CD14-positive monocyte (primary cell): Measurements from ENCODE around the gene SH2D2A. TPM values are rescaled to one million over a fixed set of nuclear protein-coding genes. Genes with fewer than 3 reads are reported as not detected.
A peak's percentile ranks its signal among the peaks of the same experiment; 100 is the strongest.

Experiments
- DNase-seq, 3 donors: peaks; one replicate each; pipeline ENCODE4 v3.0.0-alpha.2; 2011 to 2022
- H2AFZ ChIP-seq: 2 replicates; pipeline ENCODE4 v1.6.0; 2012; ENCODE audit warnings: mild to moderate bottlenecking, low read depth, low read length, inconsistent platforms; ENCODE audit not compliant: insufficient read depth, poor library complexity, severe bottlenecking
- H3K27ac ChIP-seq, 2 donors: 1 replicate in 1 of 2; 2 replicates in 1 of 2; pipeline ENCODE4 v1.5.1; 2012 to 2013; ENCODE audit warnings: low read length in 2 of 2, control low read depth in 1 of 2, inconsistent platforms in 1 of 2, low read depth in 1 of 2, mild to moderate bottlenecking in 1 of 2
- H3K27me3 ChIP-seq, 2 donors: one replicate each; pipeline versions ENCODE4 v1.6.0 to v1.6.1; 2011 to 2013; ENCODE audit warnings: low read length in 2 of 2; ENCODE audit not compliant: control insufficient read depth in 2 of 2, insufficient read depth in 2 of 2
- H3K36me3 ChIP-seq, 2 donors: replicated peaks in 1 of 2; 1 replicate in 1 of 2; 2 replicates in 1 of 2; pipeline versions ENCODE4 v1.5.1 to v1.6.1; 2012 to 2013; ENCODE audit warnings: low read length in 2 of 2, control low read depth in 1 of 2, inconsistent platforms in 1 of 2, mild to moderate bottlenecking in 1 of 2; ENCODE audit not compliant: insufficient read depth in 2 of 2, control insufficient read depth in 1 of 2
- H3K4me1 ChIP-seq, 2 donors: 1 replicate in 1 of 2; 2 replicates in 1 of 2; pipeline versions ENCODE4 v1.5.1 to v1.6.1; 2012 to 2013; ENCODE audit warnings: low read length in 2 of 2, control low read depth in 1 of 2, inconsistent platforms in 1 of 2, mild to moderate bottlenecking in 1 of 2, moderate library complexity in 1 of 2; ENCODE audit not compliant: insufficient read depth in 2 of 2, control insufficient read depth in 1 of 2
- H3K4me2 ChIP-seq: replicated peaks from 2 replicates; pipeline ENCODE3; 2012; ENCODE audit warnings: low read length, moderate library complexity, mild to moderate bottlenecking; ENCODE audit not compliant: poor library complexity, severe bottlenecking; ENCODE audit errors: extremely low read depth
- H3K4me3 ChIP-seq, 3 experiments: fragments of 200-600 bp in 1 of 3; sonication (generic) in 1 of 3; replicated peaks in 1 of 3; 1 replicate in 2 of 3; 2 replicates in 1 of 3; pipeline ENCODE4 v1.5.1; 2011 to 2013; ENCODE audit warnings: low read length in 3 of 3, mild to moderate bottlenecking in 3 of 3, control low read depth in 2 of 3, low read depth in 2 of 3, inconsistent platforms in 1 of 3, moderate library complexity in 1 of 3
- H3K79me2 ChIP-seq: 2 replicates; pipeline ENCODE4 v1.6.0; 2012; ENCODE audit warnings: mild to moderate bottlenecking, control low read depth, inconsistent platforms, low read length, moderate library complexity; ENCODE audit not compliant: insufficient read depth
- H3K9ac ChIP-seq: 2 replicates; pipeline ENCODE4 v1.6.0; 2017; ENCODE audit warnings: low read length, mild to moderate bottlenecking; ENCODE audit not compliant: insufficient read depth, poor library complexity, severe bottlenecking
- H3K9me3 ChIP-seq, 2 donors: replicated peaks in 1 of 2; 1 replicate in 1 of 2; 2 replicates in 1 of 2; pipeline versions ENCODE4 v1.5.1 to v1.6.1; 2012 to 2013; ENCODE audit warnings: low read length in 2 of 2, control low read depth in 1 of 2; ENCODE audit not compliant: control insufficient read depth in 1 of 2, insufficient read depth in 1 of 2
- H4K20me1 ChIP-seq: 2 replicates; pipeline ENCODE4 v1.6.0; 2012; ENCODE audit warnings: mild to moderate bottlenecking, low read length, control low read depth, moderate library complexity; ENCODE audit not compliant: insufficient read depth
- H3K27ac Mint-ChIP-seq, 7 donors: one replicate each; pipeline ENCODE4 v1.8.0; 2020; ENCODE audit warnings: mild to moderate bottlenecking in 7 of 7, mixed read lengths in 7 of 7, moderate library complexity in 6 of 7, inconsistent platforms in 2 of 7
- H3K27me3 Mint-ChIP-seq, 3 donors: one replicate each; pipeline ENCODE4 v1.8.0; 2021 to 2022; ENCODE audit warnings: low read depth in 3 of 3, mild to moderate bottlenecking in 3 of 3, mixed read lengths in 3 of 3, moderate library complexity in 3 of 3, inconsistent platforms in 1 of 3
- H3K36me3 Mint-ChIP-seq, 2 donors: one replicate each; pipeline ENCODE4 v1.8.0; 2020; ENCODE audit warnings: mixed read lengths in 2 of 2, inconsistent platforms in 1 of 2, mild to moderate bottlenecking in 1 of 2
- H3K4me1 Mint-ChIP-seq: one replicate; pipeline ENCODE4 v1.8.0; 2020; ENCODE audit warnings: mild to moderate bottlenecking, mixed read lengths
- H3K4me3 Mint-ChIP-seq, 2 donors: one replicate each; pipeline ENCODE4 v1.8.0; 2020; ENCODE audit warnings: mild to moderate bottlenecking in 2 of 2, mixed read lengths in 2 of 2, moderate library complexity in 1 of 2
- H3K9me3 Mint-ChIP-seq, 7 donors: one replicate each; pipeline ENCODE4 v1.8.0; 2020 to 2022; ENCODE audit warnings: mixed read lengths in 7 of 7, mild to moderate bottlenecking in 6 of 7, moderate library complexity in 6 of 7, inconsistent platforms in 2 of 7
- CTCF ChIP-seq: fragments of 200-600 bp; IDR thresholded peaks from one replicate; pipeline ENCODE4 v1.8.0; 2022; ENCODE audit warnings: antibody characterized with exemption, mild to moderate bottlenecking
- WGBS: methylation state at CpG from one replicate; pipeline ENCODE4 v1.1.5; 2013; ENCODE audit warnings: missing lambda C conversion rate; ENCODE audit not compliant: insufficient coverage; 5-methylcytosine and 5-hydroxymethylcytosine counted together
- intact Hi-C, 2 donors: fragments of 100-400 bp; cut with micrococcal nuclease; formaldehyde crosslinking; loops; one replicate each; pipeline versions ENCODE4 v1.15.0 to v1.15.1; 2023
- polyA plus RNA-seq, 3 donors: library from polyadenylated mRNA; depleted of rRNA in 1 of 3; unstranded in 2 of 3; stranded (reverse) in 1 of 3; fragments of 300-500 nt in 2 of 3; fragments of >200 nt in 1 of 3; fragmentation: Illumina TruSeq in 2 of 3; gene quantifications; 1 replicate in 2 of 3; 2 replicates in 1 of 3; pipeline ENCODE4 v1.2.3, GENCODE V29; 2012 to 2021

The SH2D2A gene
- polyA plus RNA-seq, 3 donors, result 0.17 to 0.20 TPM; not detected in 1

GRCh38 chr1:156845953-156846545 lies 29.4 kb upstream of the SH2D2A start:
- no peak for TF ChIP-seq CTCF
- DNase-seq, result no peak
- peaks cover 2 to 4% of the 10 kb centered on the region in 2 donors for H3K4me1 ChIP-seq
- peaks cover 0 to 8% of the 10 kb centered on the region in 2 donors for H3K9me3 ChIP-seq
- Mint-ChIP-seq H3K4me1 (peaks cover 6% of the 10 kb centered on the region), H3K36me3 (peaks cover 0 to 1% of the 10 kb centered on the region in 2 donors), H3K27ac (no peak overlapping the region), H3K27me3 (peaks cover 69 to 84% (median 73%) of the 10 kb centered on the region in 3 donors), H3K9me3 (peaks cover 0 to 11% (median 2%) of the 10 kb centered on the region in 7 donors), H3K4me3 (peak overlapping the region in 1 of 2 donors; percentile 77)
- no peaks in the 10 kb centered on the region for H4K20me1 ChIP-seq
- H3K4me2 ChIP-seq, result no peak overlapping the region
- no peak overlapping the region for H3K4me3 ChIP-seq
- H3K27me3 ChIP-seq, result peaks cover 41 to 72% of the 10 kb centered on the region in 2 donors
- no peak overlapping the region for H2AFZ ChIP-seq
- 57% methylated on average over 11 of the region's 18 CpGs for WGBS
- H3K36me3 ChIP-seq, result no peaks in the 10 kb centered on the region
- no peak overlapping the region for H3K9ac ChIP-seq
- intact Hi-C loops, result no loop called here
- H3K27ac ChIP-seq, result no peak overlapping the region
- H3K79me2 ChIP-seq, result no peaks in the 10 kb centered on the region

GRCh38 chr1:156845055-156845952 lies 28.7 kb upstream of the SH2D2A start:
- H3K4me3 ChIP-seq, result no peak overlapping the region
- H3K9me3 ChIP-seq, result peaks cover 0 to 8% of the 10 kb centered on the region in 2 donors
- Mint-ChIP-seq H3K27me3 (peaks cover 73 to 91% (median 73%) of the 10 kb centered on the region in 3 donors), H3K4me3 (peak overlapping the region in 1 of 2 donors; percentile 77), H3K4me1 (peaks cover 6% of the 10 kb centered on the region), H3K36me3 (peaks cover 0 to 1% of the 10 kb centered on the region in 2 donors), H3K27ac (no peak overlapping the region), H3K9me3 (peaks cover 0 to 11% (median 2%) of the 10 kb centered on the region in 7 donors)
- no peaks in the 10 kb centered on the region for H3K79me2 ChIP-seq
- no peaks in the 10 kb centered on the region for H4K20me1 ChIP-seq
- no peak for TF ChIP-seq CTCF
- H3K9ac ChIP-seq, result no peak overlapping the region
- WGBS, result 9% methylated on average over 42 of the region's 69 CpGs
- H3K36me3 ChIP-seq, result no peaks in the 10 kb centered on the region
- peak overlapping the region; percentile 46 for H2AFZ ChIP-seq
- no peak overlapping the region for H3K27ac ChIP-seq
- H3K27me3 ChIP-seq, result peaks cover 41 to 72% of the 10 kb centered on the region in 2 donors
- intact Hi-C loops, result no loop called here
- peaks cover 2 to 4% of the 10 kb centered on the region in 2 donors for H3K4me1 ChIP-seq
- H3K4me2 ChIP-seq, result peak overlapping the region; percentile 1
- DNase-seq, result no peak
